GM21717 (cell line): ENCODE data around the gene MEI1.
"Not testable (repeated sequence)": the region's sequence is repeated elsewhere in the genome, so short reads cannot be mapped to it uniquely, and the experiment has no call there.

Experiments used
- ATAC-seq: cut with Tn5 transposase; IDR thresholded peaks from one replicate; pipeline ENCODE4 v1.9.1; 2021; ENCODE audit warnings: mild to moderate bottlenecking, moderate library complexity; ENCODE audit not compliant: unreplicated experiment

Gene MEI1, protein sequence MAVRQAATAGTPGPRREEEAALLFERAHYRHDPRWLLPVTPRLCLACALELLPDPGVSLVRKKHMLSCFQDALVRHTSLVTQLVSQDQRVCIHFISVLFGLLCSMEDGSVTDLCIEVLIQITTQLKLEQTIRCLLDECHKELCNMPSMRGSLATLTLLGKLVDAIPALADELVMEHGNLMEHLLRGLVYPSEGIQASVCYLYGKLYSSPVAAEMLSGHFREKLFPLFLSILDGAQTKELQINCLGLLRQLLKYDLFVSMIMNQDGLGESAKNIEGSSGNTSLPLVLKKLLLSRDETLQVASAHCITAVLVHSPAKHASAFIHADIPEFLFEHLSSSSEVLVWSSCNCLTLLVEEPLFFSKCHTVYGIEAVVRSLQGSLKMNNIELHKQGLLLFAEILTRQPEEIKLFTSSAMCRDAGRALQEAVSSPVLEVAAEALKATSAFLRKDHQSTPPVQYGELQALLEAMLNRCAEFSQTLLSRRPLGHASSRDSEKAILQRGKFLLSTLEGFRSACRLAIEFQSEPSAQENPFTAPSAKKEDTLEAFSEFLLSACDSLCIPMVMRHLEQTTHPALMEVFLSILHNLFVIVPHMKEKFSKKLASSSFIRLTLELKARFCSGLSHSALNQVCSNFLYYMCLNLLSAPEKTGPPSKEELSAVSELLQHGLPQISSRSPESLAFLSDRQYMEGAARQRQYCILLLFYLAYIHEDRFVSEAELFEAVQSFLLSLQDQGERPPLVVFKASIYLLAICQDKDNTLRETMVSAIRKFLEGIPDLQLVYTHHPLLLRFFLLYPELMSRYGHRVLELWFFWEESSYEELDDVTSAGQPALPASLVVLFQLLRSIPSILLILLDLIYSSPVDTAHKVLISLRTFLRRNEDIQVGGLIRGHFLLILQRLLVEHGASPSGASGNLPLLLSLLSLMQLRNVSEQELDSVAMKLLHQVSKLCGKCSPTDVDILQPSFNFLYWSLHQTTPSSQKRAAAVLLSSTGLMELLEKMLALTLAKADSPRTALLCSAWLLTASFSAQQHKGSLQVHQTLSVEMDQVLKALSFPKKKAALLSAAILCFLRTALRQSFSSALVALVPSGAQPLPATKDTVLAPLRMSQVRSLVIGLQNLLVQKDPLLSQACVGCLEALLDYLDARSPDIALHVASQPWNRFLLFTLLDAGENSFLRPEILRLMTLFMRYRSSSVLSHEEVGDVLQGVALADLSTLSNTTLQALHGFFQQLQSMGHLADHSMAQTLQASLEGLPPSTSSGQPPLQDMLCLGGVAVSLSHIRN

DNA sequence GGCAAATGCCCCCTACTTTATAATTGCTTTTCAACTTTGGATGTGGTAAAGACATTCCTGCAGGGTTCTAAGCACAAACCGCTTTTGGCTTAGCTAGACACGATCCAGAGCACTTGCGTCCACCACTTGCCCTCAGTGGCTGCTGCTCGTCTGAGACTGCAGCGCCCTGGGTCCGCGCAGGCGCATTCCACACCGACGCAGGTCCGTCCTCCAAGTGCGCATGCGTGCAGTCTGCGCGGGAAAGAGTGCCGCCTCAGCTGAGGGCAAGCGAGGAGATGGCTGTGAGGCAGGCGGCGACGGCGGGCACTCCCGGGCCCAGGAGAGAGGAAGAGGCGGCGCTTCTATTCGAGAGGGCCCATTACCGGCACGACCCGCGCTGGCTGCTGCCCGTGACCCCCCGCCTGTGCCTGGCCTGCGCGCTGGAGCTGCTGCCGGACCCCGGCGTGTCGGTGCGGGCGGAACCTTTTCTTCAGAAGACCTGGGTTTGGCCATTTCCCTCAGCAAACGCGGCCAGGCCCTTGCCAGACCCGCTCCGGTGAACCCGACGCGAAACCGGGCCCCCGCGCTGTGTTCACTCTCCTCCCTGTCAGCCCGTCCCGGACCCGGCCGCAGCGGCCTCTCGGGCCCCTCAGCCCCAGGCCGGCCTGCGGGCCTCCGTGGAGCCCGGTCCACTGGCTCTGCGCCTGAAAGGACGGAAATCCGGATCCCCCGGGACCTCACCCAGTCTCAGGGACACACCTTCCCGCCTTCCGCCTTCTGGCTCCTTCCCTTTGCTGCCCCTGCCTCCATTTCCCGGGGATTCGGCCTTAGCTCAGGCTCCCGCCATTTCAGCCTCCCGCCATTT is at the start of gene MEI1:
Gene MEI1 (plus strand): TSS at position 240 of the 844 bp plus-strand sequence. CDS start 36 bp downstream, at position 276.
- no peak for ATAC-seq

DNA sequence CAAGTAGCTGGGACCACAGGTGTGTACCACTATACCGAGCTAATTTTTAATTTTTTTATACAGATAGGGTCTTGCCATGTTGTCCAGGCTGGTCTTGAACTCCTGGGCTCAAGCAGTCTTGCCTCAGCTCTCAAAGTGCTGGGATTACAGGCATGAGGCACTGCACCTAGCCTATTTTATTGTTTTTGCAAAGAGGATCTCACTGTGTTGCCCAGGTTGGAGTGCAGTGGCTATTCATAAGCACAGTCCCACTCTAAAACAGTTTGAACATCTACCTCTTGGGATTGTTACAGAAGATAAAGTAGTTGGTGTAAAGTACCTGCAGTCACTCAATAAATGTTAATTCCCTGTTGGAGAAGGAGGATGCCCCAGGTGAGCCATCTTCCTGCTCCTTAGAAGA is 49.1 kb upstream of the MEI1 start:
- no peak for ATAC-seq

GRCh38 chr22:41650821-41651220 is 48.5 kb upstream of the MEI1 start:
- ATAC-seq: no peak

- ATAC-seq: no peak
These were observed 45.0 kb upstream of the MEI1 start for GRCh38 chr22:41654322-41654721.

DNA sequence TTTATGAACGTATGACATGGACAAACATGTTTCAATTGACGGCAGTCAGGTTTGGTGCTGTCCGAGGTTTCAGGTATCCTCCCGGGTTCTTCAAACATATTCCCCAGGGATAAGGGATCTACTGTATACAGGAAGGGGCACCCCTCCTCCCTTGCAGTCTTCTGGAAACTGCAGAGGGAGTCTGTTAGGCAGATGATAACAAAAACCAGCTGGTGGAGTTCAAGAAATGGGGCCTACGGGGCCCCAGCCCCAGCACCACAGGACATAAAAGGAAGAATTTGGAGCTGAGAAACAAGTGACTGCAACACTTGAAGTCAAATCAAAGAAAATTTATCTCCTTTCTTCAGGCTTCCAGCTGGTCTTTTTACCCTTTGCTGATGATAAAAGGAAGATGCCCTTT is 42.7 kb upstream of the MEI1 start:
- no peak for ATAC-seq

DNA sequence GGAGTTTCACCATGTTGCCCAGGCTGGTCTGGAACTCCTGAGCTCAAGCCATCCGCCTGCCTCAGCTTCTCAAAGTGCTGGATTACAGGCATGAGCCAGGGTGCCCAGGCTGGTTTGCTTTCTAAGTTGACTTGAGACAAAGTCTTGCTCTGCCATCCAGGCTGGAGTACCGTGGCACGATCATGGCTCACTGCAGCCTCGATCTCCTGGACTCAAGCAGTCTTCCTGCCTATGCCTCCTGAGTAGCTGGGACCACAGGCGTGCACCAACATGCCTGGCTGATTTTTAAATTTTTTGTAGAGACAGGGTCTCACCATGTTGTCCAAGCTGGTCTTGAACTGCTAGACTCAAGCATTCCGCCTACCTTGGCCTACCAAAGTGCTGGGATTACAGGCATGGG is 41.6 kb upstream of the MEI1 start:
- ATAC-seq: no peak

GRCh38 chr22:41658869-41659268 is 40.4 kb upstream of the MEI1 start:
- ATAC-seq: no peak

DNA sequence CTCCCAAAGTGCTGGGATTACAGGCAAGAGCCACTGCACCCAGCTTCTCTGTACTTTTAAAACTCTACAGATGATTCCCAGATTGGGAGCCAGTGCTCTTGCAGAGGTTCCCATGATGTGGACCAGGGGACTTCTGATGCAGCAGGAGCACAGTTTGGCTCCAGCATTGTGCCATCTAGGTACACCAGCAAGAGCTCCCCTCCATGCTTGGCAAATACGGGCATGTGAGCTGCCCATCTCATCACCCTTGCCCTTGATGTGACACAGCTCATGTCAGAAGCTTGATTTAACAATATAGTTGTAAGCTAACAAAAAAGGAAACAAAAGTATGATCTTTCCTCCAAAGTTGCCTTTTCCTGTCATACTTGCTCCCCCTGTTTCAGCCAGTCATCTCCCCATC is 39.4 kb upstream of the MEI1 start:
- no peak for ATAC-seq

- ATAC-seq: no peak
These were observed 38.9 kb upstream of the MEI1 start for GRCh38 chr22:41660416-41660815.

DNA sequence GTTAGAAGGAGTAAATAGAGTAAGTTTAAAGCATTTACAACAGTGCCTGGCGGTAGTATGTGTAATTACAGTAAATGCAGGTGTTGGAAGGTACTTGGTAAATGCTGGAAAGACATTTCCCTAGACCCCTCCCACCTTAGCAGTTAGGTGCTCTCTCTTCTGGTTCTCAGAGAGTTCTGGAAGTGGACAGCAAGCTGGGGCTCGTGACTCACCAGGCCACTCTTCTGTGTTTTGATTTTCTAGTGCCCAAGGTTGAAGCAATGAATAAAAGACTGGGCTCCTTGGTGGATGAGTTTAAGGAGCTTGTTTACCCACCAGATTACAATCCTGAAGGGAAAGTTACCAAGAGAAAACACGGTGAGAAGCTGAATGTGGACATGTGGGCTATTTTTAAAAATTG is 38.2 kb upstream of the MEI1 start:
- no peak for ATAC-seq

GRCh38 chr22:41661713-41662112 is 37.6 kb upstream of the MEI1 start:
- no peak for ATAC-seq

- not testable (repeated sequence) for ATAC-seq
These were observed 35.7 kb upstream of the MEI1 start for GRCh38 chr22:41663594-41663993.

GRCh38 chr22:41664490-41664889 is 34.8 kb upstream of the MEI1 start:
- ATAC-seq: no peak

DNA sequence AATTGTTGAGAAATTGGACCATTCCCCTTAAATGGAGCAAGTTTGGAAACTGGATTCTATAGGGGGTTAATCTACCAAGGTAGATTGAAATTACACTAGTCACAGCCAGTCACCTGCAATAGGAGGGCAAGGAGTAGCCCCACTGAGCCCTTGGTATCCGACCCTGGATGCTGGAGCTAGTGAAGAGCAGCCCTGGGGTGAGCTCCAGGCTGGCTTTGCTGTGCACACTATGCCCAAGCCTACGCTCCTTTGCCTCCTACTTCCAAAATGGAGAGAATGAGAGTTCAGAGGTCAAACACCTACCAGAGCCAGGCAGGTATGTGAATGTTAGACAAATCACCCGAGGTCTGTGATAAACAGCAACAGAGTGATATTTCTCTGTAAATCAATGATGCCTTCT is 34.4 kb upstream of the MEI1 start:
- ATAC-seq: no peak

DNA sequence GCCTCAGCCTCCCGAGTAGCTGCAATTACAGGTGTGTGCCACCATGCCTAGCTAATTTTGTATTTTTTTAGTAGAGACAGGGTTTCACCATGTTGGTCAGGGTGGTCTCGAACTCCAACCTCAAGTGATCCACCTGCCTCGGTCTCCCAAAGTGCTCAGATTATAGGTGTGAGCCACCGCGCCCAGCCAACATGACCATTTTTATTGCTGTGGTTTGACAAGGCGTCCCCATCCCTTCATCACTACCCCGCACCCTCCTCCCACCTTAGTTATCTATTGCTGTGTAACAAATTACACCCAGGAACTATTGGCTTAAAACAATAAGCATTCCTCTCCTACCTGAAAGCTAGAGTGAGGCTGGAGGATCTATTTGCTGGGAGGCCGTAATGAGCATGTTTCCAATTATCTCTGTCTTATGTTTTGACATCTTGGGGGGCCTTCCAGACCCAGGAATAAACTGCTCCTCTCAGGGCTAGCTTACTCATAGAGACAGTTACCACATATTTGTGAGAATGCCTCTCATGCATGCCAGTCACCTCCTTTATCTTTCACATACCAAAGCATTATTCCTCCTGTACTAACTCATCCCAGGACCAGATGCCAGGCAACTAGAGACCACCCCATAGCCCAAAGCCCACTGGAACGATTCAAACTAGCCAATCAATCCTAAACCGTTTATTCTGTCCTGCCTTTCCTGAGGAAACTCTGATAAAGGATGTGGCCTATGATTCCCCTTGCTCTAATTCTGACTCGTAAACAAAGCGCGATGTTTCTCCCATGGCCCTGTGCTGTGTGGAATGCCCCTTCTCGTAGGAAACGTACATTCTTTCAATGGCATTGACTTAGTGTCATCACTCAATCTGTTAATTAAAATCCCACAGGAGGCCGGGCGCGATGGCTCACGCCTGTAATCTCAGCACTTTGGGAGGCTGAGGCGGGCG is 30.1 kb upstream of the MEI1 start:
- ATAC-seq: no peak

DNA sequence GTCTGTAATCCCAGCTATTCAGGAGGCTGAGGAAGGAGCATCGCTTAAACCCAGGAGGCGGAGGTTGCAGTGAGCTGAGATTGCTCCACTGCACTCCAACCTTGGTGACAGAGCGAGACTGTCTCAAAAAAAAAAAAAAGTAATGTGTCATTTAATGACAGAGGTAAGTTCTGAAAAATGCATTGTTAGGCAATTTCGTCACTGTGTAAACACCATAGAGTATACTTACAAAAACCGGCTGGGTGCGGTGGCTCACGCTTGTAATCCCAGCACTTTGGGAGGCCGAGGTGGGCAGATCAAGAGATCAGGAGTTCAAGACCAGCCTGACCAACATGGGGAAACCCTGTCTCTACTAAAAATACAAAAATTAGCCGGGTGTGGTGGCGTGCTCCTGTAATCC is 27.2 kb upstream of the MEI1 start:
- not testable (repeated sequence) for ATAC-seq

DNA sequence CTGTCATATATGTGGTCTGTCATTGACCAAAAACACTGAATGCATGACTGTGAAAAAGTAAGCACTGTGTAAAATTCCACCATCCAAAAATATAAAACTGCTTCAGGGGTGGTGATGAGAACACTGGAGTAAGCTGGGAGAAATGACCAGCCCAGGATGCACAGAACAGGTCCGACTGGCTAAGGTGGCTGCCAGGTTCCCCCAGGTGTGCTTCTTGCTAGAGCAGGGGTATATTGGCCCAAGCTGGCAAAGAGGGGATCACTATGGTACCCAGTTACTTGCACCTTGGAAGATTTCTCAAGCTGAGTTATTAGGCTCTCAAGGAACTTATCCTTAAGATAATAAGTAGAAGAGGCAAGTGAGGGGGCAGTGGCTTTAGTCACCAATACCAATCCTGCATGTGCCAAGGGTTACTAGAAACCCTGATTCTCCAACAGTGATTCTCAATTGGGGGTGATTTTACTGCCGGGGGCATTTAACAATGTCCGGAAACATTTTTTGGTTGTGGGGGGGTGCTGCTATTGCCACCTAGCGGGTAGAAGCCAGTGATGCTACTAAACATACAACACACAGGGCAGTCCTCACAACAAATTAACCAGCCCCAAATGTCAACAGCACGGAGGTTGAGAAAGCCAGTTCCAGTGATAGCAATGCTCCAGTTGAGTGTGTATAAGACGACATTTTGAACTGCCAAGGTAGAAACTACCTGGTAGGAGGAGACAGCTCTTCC is 26.4 kb upstream of the MEI1 start:
- ATAC-seq: no peak

- ATAC-seq: no peak
These were observed 24.4 kb upstream of the MEI1 start for GRCh38 chr22:41674846-41675340.
